Esophagus muscularis mucosa (tissue), 4 donors: Measurements from ENCODE around the gene STRN4. TPM values are rescaled to one million over a fixed set of nuclear protein-coding genes. Genes with fewer than 3 reads are reported as not detected.
A peak's percentile ranks its signal among the peaks of the same experiment; 100 is the strongest.

Experiments used
- DNase-seq: peaks from one replicate; pipeline ENCODE4 v3.0.0-alpha.2; 2017; ENCODE audit errors: extremely low spot score
- H3K27ac ChIP-seq, 4 donors: fragments of 200-600 bp; sonication (generic); replicated peaks in 1 of 4; 1 replicate in 3 of 4; 2 replicates in 1 of 4; pipeline ENCODE4 v1.5.1; 2016 to 2019; ENCODE audit warnings: mild to moderate bottlenecking in 1 of 4
- H3K27me3 ChIP-seq, 4 donors: fragments of 200-600 bp; sonication (generic); one replicate each; pipeline versions ENCODE4 v1.5.1 to v1.6.0; 2016 to 2019
- H3K36me3 ChIP-seq, 4 donors: fragments of 200-600 bp; sonication (generic); one replicate each; pipeline ENCODE4 v1.5.1; 2016 to 2019
- H3K4me1 ChIP-seq, 4 donors: fragments of 200-600 bp; sonication (generic); one replicate each; pipeline ENCODE4 v1.5.1; 2016 to 2019
- H3K4me3 ChIP-seq, 4 donors: fragments of 200-600 bp; sonication (generic); 1 replicate in 2 of 4; 2 replicates in 2 of 4; pipeline ENCODE4 v1.5.1; 2016 to 2019; ENCODE audit warnings: mild to moderate bottlenecking in 4 of 4, moderate library complexity in 1 of 4
- H3K9me3 ChIP-seq, 4 donors: fragments of 200-600 bp; sonication (generic); 1 replicate in 3 of 4; 2 replicates in 1 of 4; pipeline ENCODE4 v1.5.1; 2016 to 2019
- EP300 ChIP-seq: sonication (generic); formaldehyde crosslinking; IDR thresholded peaks from one replicate; pipeline ENCODE4 v1.6.1; 2017; ENCODE audit warnings: antibody characterized with exemption
- POLR2A ChIP-seq: fragments of 450-650 bp; IDR thresholded peaks from one replicate; pipeline ENCODE4 v1.6.1; 2017; ENCODE audit warnings: antibody characterized with exemption, moderate library complexity, mild to moderate bottlenecking, low read depth
- POLR2AphosphoS5 ChIP-seq, 2 donors: sonication (generic); formaldehyde crosslinking; IDR thresholded peaks; one replicate each; pipeline ENCODE4 v1.6.1; 2017; ENCODE audit warnings: antibody characterized with exemption in 2 of 2
- WGBS: methylation state at CpG from one replicate; pipeline ENCODE4 v1.1.5; 2018; 5-methylcytosine and 5-hydroxymethylcytosine counted together
- intact Hi-C: fragments of 100-400 bp; cut with DNase I; formaldehyde crosslinking; loops from one replicate; pipeline ENCODE4 v1.15.1; 2023
- total RNA-seq, 4 donors: library from RNA; depleted of rRNA; stranded (reverse); fragments of >200 nt; gene quantifications; one replicate each; pipeline versions ENCODE4 v1.1.0 to v1.2.1, GENCODE V29; 2016
- TF ChIP-seq, protein P1 (sequence below), 3 experiments: fragments of 200-600 bp in 2 of 3; fragments of 450-650 bp in 1 of 3; sonication (generic) in 2 of 3; IDR thresholded peaks; one replicate each; pipeline ENCODE4 v1.5.1; 2017 to 2019; ENCODE audit warnings: antibody characterized with exemption in 3 of 3, mild to moderate bottlenecking in 2 of 3, moderate library complexity in 1 of 3

Gene STRN4
- total RNA-seq, 4 donors from 2014 or later = 85.2 to 119 (median 101) TPM

DNA sequence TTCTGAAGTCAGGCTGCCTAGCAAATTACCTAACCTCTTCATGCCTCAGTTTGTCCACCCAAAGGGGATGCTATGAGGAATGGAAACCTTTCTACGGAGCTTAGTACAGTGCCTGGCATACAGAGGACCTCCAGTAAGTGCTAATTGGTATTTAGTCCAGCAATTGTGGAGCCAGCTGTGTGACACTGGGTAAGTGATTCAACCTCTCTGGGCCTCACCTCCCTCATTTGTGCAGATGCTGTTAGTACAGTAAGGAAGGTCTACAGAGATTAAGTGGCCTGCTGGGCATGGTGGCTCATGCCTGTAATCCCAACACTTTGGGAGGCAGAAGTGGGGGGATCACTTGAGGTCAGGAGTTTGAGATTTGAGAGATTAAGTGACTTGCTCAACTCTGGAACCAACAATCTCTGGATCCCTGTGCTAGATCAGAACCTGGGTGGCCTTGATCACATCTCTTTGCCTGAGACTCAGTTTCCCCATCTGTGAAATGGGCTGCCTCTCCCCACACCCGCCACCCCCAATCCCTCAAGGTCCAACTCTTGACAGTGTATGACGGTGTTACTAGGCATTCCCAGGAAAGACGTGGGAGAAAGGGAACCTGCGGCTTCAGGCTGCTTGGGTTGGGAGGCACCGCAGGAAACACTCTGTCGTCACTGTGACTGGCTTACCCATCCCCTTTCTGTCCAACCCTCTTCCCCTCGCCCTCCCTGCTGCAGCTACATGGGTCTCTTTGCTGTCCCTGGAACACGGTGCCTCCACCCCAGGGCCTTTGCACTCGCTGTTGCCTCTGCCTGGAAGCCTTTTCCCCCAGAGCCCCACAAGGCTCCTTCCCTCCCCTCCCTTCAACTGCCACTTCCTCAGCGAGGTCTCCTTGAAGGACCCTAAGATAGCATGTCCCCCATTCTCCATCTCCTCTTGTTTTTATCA is 47.6 kb downstream of the STRN4 start:
- H3K4me3 ChIP-seq = no peak overlapping the region
- H3K36me3 ChIP-seq = peaks cover 47 to 94% (median 89%) of the 10 kb centered on the region in 4 donors
- H3K27ac ChIP-seq = peak overlapping the region in 1 of 4 donors; percentile 44
- H3K27me3 ChIP-seq = no peaks in the 10 kb centered on the region
- TF ChIP-seq POLR2A (no peak), EP300 (no peak), POLR2AphosphoS5 (IDR thresholded peaks at IDR 0.05) (no peak)
- TF ChIP-seq, protein P1, sequence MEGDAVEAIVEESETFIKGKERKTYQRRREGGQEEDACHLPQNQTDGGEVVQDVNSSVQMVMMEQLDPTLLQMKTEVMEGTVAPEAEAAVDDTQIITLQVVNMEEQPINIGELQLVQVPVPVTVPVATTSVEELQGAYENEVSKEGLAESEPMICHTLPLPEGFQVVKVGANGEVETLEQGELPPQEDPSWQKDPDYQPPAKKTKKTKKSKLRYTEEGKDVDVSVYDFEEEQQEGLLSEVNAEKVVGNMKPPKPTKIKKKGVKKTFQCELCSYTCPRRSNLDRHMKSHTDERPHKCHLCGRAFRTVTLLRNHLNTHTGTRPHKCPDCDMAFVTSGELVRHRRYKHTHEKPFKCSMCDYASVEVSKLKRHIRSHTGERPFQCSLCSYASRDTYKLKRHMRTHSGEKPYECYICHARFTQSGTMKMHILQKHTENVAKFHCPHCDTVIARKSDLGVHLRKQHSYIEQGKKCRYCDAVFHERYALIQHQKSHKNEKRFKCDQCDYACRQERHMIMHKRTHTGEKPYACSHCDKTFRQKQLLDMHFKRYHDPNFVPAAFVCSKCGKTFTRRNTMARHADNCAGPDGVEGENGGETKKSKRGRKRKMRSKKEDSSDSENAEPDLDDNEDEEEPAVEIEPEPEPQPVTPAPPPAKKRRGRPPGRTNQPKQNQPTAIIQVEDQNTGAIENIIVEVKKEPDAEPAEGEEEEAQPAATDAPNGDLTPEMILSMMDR (IDR thresholded peaks at IDR 0.05) = no peak
- H3K4me1 ChIP-seq = peaks cover 6 to 14% (median 13%) of the 10 kb centered on the region in 4 donors
- intact Hi-C loops = no loop called here
- WGBS = 97% methylated on average over 10 of the region's 11 CpGs
- DNase-seq = no peak
- H3K9me3 ChIP-seq = no peaks in the 10 kb centered on the region

DNA sequence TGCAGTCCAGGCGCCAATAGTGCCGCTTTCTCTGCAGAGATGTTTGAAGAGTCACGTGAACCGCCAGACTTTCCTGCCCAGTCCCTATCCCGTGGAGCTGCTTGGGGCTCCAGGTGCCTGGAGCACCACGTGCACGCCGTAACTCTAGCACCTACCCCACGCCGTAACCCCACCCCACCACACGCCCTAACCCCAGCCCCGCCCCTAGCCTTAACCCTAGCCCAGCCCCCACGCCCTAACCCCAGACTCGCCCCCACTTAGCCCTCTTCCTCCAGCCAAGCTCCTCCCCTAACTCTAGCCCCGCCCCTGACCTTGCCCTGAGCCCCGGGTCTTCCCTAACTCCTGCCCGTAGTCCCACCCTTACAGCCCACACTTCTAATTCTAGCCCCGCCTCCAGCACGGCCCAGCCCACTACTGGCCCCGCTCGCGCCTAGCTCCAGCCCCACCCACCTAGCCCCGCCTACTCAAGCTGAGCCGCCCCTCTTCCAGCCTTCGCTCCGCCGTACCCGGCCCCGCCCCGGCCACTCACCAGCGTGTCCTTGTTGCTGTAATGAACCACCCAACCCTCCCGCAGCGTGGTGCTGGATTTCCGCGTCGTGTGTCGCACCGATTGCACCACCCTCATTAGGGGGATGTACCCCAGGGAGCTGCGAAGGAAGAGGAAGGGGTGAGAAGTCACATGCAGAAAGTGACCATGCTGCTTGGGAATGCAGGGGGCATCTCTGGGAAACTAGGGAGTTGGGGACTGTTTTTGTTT is 48.9 kb downstream of the STRN4 start:
- intact Hi-C loops = no loop called here
- Histone ChIP-seq H3K27me3 (no peaks in the 10 kb centered on the region), H3K9me3 (no peaks in the 10 kb centered on the region), H3K27ac (peak overlapping the region in 1 of 4 donors; percentile 44), H3K36me3 (peaks cover 52 to 94% (median 89%) of the 10 kb centered on the region in 4 donors), H3K4me1 (peaks cover 6 to 14% (median 13%) of the 10 kb centered on the region in 4 donors), H3K4me3 (peak overlapping the region; percentile 30 to 47 (median 40))
- peak; percentile 95 for DNase-seq
- TF ChIP-seq, protein P1 (IDR thresholded peaks at IDR 0.05) = no peak
- TF ChIP-seq POLR2AphosphoS5 (IDR thresholded peaks at IDR 0.05) (peak in 1 of 2 donors; percentile 19), EP300 (no peak), POLR2A (no peak)
- WGBS = 30% methylated on average over 37 of the region's 39 CpGs

DNA sequence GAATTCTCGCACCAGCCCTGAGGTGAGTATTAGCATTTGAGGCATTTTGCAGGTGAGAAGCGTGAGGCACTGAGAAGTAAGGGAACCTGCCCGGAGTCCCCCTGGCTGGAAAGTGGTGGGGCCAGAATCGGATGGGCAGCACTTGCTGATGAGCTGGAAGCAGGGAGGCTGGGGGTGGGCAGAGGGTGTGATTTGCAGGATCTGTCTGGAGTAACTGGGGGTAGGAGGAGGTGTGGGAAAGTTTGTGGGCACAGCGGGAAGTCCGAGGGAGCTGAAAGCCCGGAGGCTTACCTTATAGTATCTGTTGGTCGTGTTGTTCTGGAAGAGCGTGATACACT is 49.4 kb downstream of the STRN4 start:
- intact Hi-C loops = no loop called here

DNA sequence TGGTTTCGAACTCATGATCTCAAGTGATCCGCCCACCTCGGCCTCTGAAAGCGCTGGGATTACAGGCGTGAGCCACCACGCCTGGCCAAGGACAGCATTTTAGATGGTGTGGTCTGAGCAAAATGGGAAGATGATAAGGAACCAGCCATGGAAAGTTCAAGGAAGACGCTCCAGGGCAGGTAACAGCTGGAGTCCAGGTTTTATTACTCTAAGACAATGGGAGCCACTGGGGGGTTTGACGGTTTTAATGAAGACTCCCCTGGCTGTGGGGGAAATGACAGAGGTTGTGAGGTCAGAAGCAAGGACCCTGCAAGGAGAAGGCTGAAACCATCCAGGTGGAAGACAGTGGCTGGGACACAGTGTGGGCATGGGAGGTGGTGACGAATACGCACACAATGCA is 50.2 kb downstream of the STRN4 start:
- Histone ChIP-seq H3K4me1 (peaks cover 6 to 14% (median 13%) of the 10 kb centered on the region in 4 donors), H3K27me3 (no peaks in the 10 kb centered on the region), H3K9me3 (no peaks in the 10 kb centered on the region), H3K36me3 (peaks cover 57 to 94% (median 90%) of the 10 kb centered on the region in 4 donors), H3K27ac (no peak overlapping the region), H3K4me3 (no peak overlapping the region)
- 93% methylated on average over 10 of the region's 10 CpGs for WGBS
- TF ChIP-seq POLR2AphosphoS5 (IDR thresholded peaks at IDR 0.05) = no peak
- TF ChIP-seq POLR2A = no peak
- TF ChIP-seq, protein P1 (IDR thresholded peaks at IDR 0.05) = no peak
- TF ChIP-seq EP300 = no peak
- no peak for DNase-seq
- intact Hi-C loops = no loop called here

More for the DNA sequence above, 49.4 kb downstream of the STRN4 start:
- no peak overlapping the region for H3K27ac ChIP-seq
- peaks cover 6 to 14% (median 13%) of the 10 kb centered on the region in 4 donors for H3K4me1 ChIP-seq
- 85% methylated on average over 7 of the region's 9 CpGs for WGBS
- no peak for TF ChIP-seq EP300
- TF ChIP-seq POLR2A = no peak
- TF ChIP-seq POLR2AphosphoS5 (IDR thresholded peaks at IDR 0.05) = no peak
- TF ChIP-seq, protein P1 (IDR thresholded peaks at IDR 0.05) = no peak
- H3K4me3 ChIP-seq = peak overlapping the region; percentile 30 to 47 (median 40)
- no peak for DNase-seq
- no peaks in the 10 kb centered on the region for H3K27me3 ChIP-seq
- H3K36me3 ChIP-seq = peaks cover 58 to 94% (median 90%) of the 10 kb centered on the region in 4 donors
- no peaks in the 10 kb centered on the region for H3K9me3 ChIP-seq
